ENCODE measurements around the gene MKLN1. TPM values are rescaled to one million over a fixed set of nuclear protein-coding genes. Genes with fewer than 3 reads are reported as not detected.

The MKLN1 gene
- total and polyA plus RNA-seq, 4 experiments from 2014 or later: 18.1 to 61.0 (median 45.4) TPM

DNA sequence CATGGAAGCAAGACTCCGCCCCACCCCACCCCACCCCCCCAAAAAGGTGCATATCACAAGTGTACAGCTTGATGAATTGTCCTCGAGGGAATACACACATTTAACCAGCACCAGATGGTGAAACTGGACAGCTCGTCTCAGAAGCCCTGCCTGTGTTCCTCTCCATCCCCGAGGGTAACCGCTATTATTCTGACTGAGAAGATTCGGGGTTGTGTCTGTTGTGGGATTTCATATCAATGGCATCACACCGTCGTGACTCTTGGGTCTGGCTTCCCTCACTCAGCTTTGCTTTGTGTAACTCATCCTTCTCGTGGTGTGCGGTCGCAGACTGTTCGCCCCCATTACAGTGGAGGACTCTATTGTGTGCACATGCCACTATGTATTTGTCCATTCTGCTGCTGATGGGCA is 209.9 kb downstream of the MKLN1 start:
- Histone ChIP-seq H3K27ac (ENCODE audit: low read depth, low read length) (no peak overlapping the region), H3K27me3 (ENCODE audit: insufficient read depth, low read length) (no peaks in the 10 kb centered on the region), H3K36me3 (ENCODE audit: insufficient read depth, low read length) (no peaks in the 10 kb centered on the region), H3K9me3 (ENCODE audit: control insufficient read depth in 1 of 2, low read length in 2 of 2) (no peaks in the 10 kb centered on the region), H3K4me3 (ENCODE audit: low read length in 2 of 2) (no peak overlapping the region), H3K4me1 (ENCODE audit: insufficient read depth, low read length) (no peaks in the 10 kb centered on the region)
- intact Hi-C loops (cut with micrococcal nuclease): no loop called here
- Mint-ChIP-seq H3K36me3 (no peaks in the 10 kb centered on the region), H3K27me3 (no peaks in the 10 kb centered on the region), H3K9me3 (no peaks in the 10 kb centered on the region), H3K4me1 (no peaks in the 10 kb centered on the region), H3K27ac (no peak overlapping the region), H3K4me3 (no peak overlapping the region)
- CTCF ChIA-PET (ENCODE audit: partially characterized antibody): no interaction called here
- no peak for DNase-seq
- POLR2A ChIA-PET (ENCODE audit: partially characterized antibody): no interaction called here

DNA sequence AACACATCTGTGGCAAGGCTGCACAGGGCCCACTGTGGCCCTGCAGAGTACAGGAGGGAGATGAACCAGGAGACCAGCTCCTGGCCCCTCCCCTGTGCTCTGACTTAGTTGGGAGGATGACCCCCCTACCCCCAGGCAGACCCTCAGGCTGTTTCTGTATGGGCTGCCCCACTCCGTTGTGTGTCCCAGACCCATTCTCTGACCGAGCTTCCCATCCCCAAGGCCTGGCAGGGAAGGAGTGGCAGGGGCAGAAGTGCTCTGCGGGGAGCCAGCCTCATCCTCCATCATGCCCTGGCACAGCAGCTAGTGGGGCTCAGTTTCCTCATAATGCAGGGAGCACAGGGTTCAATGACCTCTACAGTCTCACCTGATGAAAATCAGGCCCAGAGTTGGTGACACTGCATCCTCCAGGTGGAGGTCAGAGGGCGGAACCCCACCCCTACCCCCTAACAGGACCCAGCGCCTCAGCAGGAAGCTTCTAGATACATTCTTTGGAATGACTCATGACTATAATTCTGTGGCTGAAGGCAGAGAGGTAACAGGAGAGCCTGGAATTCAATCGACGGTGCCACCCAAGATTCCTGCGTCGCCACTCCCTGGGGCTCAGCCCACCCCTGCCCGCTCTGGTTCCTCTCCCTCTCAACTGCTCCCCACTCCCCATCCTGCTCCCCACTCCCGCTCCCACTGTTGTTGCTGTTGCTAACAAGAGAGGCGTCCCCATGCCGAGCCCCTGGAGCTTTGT is 210.6 kb downstream of the MKLN1 start:
- no peaks in the 10 kb centered on the region for H3K36me3 ChIP-seq (ENCODE audit: insufficient read depth, low read length)
- no peaks in the 10 kb centered on the region for H3K27me3 ChIP-seq (ENCODE audit: insufficient read depth, low read length)
- Mint-ChIP-seq H3K27ac (no peak overlapping the region), H3K4me3 (no peak overlapping the region), H3K9me3 (no peaks in the 10 kb centered on the region), H3K4me1 (no peaks in the 10 kb centered on the region), H3K27me3 (no peaks in the 10 kb centered on the region), H3K36me3 (no peaks in the 10 kb centered on the region)
- H3K4me3 ChIP-seq (ENCODE audit: low read length in 2 of 2): no peak overlapping the region
- H3K4me1 ChIP-seq (ENCODE audit: insufficient read depth, low read length): no peaks in the 10 kb centered on the region
- H3K27ac ChIP-seq (ENCODE audit: low read depth, low read length): no peak overlapping the region
- intact Hi-C loops (cut with micrococcal nuclease): no loop called here
- POLR2A ChIA-PET (ENCODE audit: partially characterized antibody): no interaction called here
- CTCF ChIA-PET (ENCODE audit: partially characterized antibody): interaction anchor here (1.5 to 1.7 kb wide), 2 partner anchors 23 to 25 kb away, joined by 3 to 4 read pairs; no protein-coding TSS in a partner anchor
- no peaks in the 10 kb centered on the region for H3K9me3 ChIP-seq (ENCODE audit: control insufficient read depth in 1 of 2, low read length in 2 of 2)
- no peak for DNase-seq

DNA sequence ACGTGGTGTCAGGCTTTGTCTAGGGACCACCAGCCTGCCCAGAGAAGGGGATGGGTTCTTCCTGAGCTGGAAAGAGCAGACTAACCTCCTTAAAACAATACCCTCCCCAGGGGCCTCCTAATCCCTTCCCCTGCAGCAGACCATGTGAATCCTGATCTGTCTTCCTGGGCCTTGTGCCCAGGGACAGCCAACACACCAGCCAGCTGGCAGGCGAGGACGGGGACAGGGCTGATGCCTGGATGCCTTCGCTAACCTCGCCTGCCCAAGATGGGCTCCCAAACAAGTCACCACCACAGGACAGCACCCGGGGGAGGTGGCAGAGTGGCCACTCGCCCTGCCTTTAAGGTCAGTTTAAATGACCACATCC is 211.1 kb downstream of the MKLN1 start:
- Histone ChIP-seq H3K4me3 (ENCODE audit: low read length in 2 of 2) (no peak overlapping the region), H3K27me3 (ENCODE audit: insufficient read depth, low read length) (no peaks in the 10 kb centered on the region), H3K27ac (ENCODE audit: low read depth, low read length) (no peak overlapping the region), H3K4me1 (ENCODE audit: insufficient read depth, low read length) (no peaks in the 10 kb centered on the region), H3K9me3 (ENCODE audit: control insufficient read depth in 1 of 2, low read length in 2 of 2) (no peaks in the 10 kb centered on the region), H3K36me3 (ENCODE audit: insufficient read depth, low read length) (no peaks in the 10 kb centered on the region)
- H3K36me3 Mint-ChIP-seq: no peaks in the 10 kb centered on the region
- H3K4me1 Mint-ChIP-seq: no peaks in the 10 kb centered on the region
- no peaks in the 10 kb centered on the region for H3K9me3 Mint-ChIP-seq
- intact Hi-C loops (cut with micrococcal nuclease): no loop called here
- H3K27me3 Mint-ChIP-seq: no peaks in the 10 kb centered on the region
- ChIA-PET POLR2A (ENCODE audit: partially characterized antibody) (no interaction called here), CTCF (ENCODE audit: partially characterized antibody) (interaction anchor here (1.5 to 1.7 kb wide), 2 partner anchors 24 to 26 kb away, joined by 3 to 4 read pairs; no protein-coding TSS in a partner anchor)
- no peak for DNase-seq
- H3K4me3 Mint-ChIP-seq: no peak overlapping the region
- no peak overlapping the region for H3K27ac Mint-ChIP-seq

DNA sequence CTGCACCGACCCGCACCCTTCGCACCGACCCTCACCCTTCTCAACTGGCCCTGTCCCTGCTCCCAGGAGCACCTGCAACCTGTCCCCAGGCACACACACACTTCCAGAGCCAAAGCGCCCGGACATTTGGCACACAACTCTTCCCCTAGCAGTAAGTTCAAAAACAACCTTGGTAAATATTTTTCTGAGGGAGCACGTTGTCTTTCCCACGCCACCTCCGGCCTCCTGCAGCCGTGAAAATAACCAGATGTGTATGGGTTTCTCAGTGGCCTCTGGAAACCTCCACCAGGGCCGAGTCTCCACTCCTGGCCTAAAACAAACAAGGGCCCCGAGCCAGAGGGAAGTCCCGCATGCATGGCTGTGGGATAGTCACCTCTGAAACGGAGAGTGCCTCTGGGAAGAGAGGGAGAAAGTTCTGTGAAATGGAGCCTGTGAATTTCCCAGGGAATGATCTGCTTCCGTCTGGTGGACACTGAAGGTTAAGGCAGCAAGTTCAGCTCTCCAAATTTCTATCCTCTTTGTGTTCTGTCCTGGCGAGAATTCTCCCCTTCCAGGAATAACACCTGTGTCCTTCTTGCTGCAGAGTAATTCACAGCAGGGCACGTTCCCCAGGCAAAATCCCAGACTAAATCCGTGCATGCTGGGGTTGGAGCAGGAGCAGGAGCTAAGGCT is 213.0 kb downstream of the MKLN1 start:
- Mint-ChIP-seq H3K27ac (no peak overlapping the region), H3K4me3 (no peak overlapping the region), H3K9me3 (no peaks in the 10 kb centered on the region), H3K4me1 (peaks cover 0 to 7% (median 3%) of the 10 kb centered on the region in 4 donors), H3K36me3 (no peaks in the 10 kb centered on the region), H3K27me3 (no peaks in the 10 kb centered on the region)
- Histone ChIP-seq H3K4me1 (ENCODE audit: insufficient read depth, low read length) (no peaks in the 10 kb centered on the region), H3K27me3 (ENCODE audit: insufficient read depth, low read length) (no peaks in the 10 kb centered on the region), H3K9me3 (ENCODE audit: control insufficient read depth in 1 of 2, low read length in 2 of 2) (no peaks in the 10 kb centered on the region), H3K36me3 (ENCODE audit: insufficient read depth, low read length) (no peaks in the 10 kb centered on the region), H3K4me3 (ENCODE audit: low read length in 2 of 2) (no peak overlapping the region), H3K27ac (ENCODE audit: low read depth, low read length) (no peak overlapping the region)
- ChIA-PET POLR2A (ENCODE audit: partially characterized antibody) (no interaction called here), CTCF (ENCODE audit: partially characterized antibody) (no interaction called here)
- intact Hi-C loops (cut with micrococcal nuclease): no loop called here
- DNase-seq: no peak

GRCh38 chr7:131543298-131543697 is 215.6 kb downstream of the MKLN1 start:
- no peaks in the 10 kb centered on the region for H3K27me3 ChIP-seq (ENCODE audit: insufficient read depth, low read length)
- no peaks in the 10 kb centered on the region for H3K27me3 Mint-ChIP-seq
- intact Hi-C loops (cut with micrococcal nuclease): no loop called here
- H3K36me3 Mint-ChIP-seq: no peaks in the 10 kb centered on the region
- H3K4me1 ChIP-seq (ENCODE audit: insufficient read depth, low read length): no peaks in the 10 kb centered on the region
- no peaks in the 10 kb centered on the region for H3K36me3 ChIP-seq (ENCODE audit: insufficient read depth, low read length)
- no peaks in the 10 kb centered on the region for H3K9me3 Mint-ChIP-seq
- POLR2A ChIA-PET (ENCODE audit: partially characterized antibody): no interaction called here
- CTCF ChIA-PET (ENCODE audit: partially characterized antibody): interaction anchor here (0.5 to 1.0 kb wide), 2 partner anchors 9 to 849 kb away, joined by 3 read pairs; no protein-coding TSS in a partner anchor
- no peaks in the 10 kb centered on the region for H3K9me3 ChIP-seq (ENCODE audit: control insufficient read depth in 1 of 2, low read length in 2 of 2)
- no peak overlapping the region for H3K4me3 Mint-ChIP-seq
- no peak for DNase-seq
- peaks cover 0 to 8% (median 5%) of the 10 kb centered on the region in 4 donors for H3K4me1 Mint-ChIP-seq
- H3K27ac Mint-ChIP-seq: no peak overlapping the region
- H3K27ac ChIP-seq (ENCODE audit: low read depth, low read length): no peak overlapping the region
- H3K4me3 ChIP-seq (ENCODE audit: low read length in 2 of 2): no peak overlapping the region

DNA sequence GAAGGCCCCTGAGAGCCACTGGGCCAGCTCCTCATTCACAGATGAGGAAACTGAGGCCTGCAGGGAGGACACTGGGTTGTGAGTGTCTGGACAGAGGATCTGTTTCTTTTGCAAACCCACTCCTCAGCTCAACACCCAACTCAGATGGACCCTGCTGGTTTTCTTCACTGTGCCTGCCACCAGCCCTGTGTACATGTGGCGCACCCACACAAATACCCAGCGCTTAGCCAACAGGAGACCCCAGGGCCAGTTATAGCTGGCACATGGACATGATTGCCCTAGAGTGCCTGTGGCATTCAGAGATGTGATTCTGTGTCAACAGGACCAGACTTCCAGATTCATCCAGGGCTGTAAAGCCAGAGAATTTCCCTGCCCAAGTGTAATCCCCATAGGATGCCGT is 216.3 kb downstream of the MKLN1 start:
- Histone ChIP-seq H3K27ac (ENCODE audit: low read depth, low read length) (no peak overlapping the region), H3K9me3 (ENCODE audit: control insufficient read depth in 1 of 2, low read length in 2 of 2) (no peaks in the 10 kb centered on the region), H3K4me3 (ENCODE audit: low read length in 2 of 2) (no peak overlapping the region), H3K27me3 (ENCODE audit: insufficient read depth, low read length) (no peaks in the 10 kb centered on the region), H3K4me1 (ENCODE audit: insufficient read depth, low read length) (no peaks in the 10 kb centered on the region), H3K36me3 (ENCODE audit: insufficient read depth, low read length) (no peaks in the 10 kb centered on the region)
- H3K27me3 Mint-ChIP-seq: no peaks in the 10 kb centered on the region
- intact Hi-C loops (cut with micrococcal nuclease): no loop called here
- no peaks in the 10 kb centered on the region for H3K36me3 Mint-ChIP-seq
- H3K4me3 Mint-ChIP-seq: no peak overlapping the region
- H3K4me1 Mint-ChIP-seq: peaks cover 0 to 8% (median 5%) of the 10 kb centered on the region in 4 donors
- POLR2A ChIA-PET (ENCODE audit: partially characterized antibody): no interaction called here
- no peaks in the 10 kb centered on the region for H3K9me3 Mint-ChIP-seq
- DNase-seq: no peak
- CTCF ChIA-PET (ENCODE audit: partially characterized antibody): interaction anchor here (0.5 to 2.2 kb wide), 2 partner anchors 111 to 850 kb away, joined by 3 to 5 read pairs; no protein-coding TSS in a partner anchor
- no peak overlapping the region for H3K27ac Mint-ChIP-seq

GRCh38 chr7:131544449-131545301 is 217.0 kb downstream of the MKLN1 start:
- H3K4me1 ChIP-seq (ENCODE audit: insufficient read depth, low read length): no peaks in the 10 kb centered on the region
- no peak overlapping the region for H3K4me3 Mint-ChIP-seq
- no peaks in the 10 kb centered on the region for H3K9me3 Mint-ChIP-seq
- no peaks in the 10 kb centered on the region for H3K9me3 ChIP-seq (ENCODE audit: control insufficient read depth in 1 of 2, low read length in 2 of 2)
- no peaks in the 10 kb centered on the region for H3K27me3 ChIP-seq (ENCODE audit: insufficient read depth, low read length)
- H3K36me3 Mint-ChIP-seq: no peaks in the 10 kb centered on the region
- peaks cover 0 to 8% (median 5%) of the 10 kb centered on the region in 4 donors for H3K4me1 Mint-ChIP-seq
- no peak overlapping the region for H3K4me3 ChIP-seq (ENCODE audit: low read length in 2 of 2)
- H3K27me3 Mint-ChIP-seq: no peaks in the 10 kb centered on the region
- no peak for DNase-seq
- POLR2A ChIA-PET (ENCODE audit: partially characterized antibody): no interaction called here
- H3K27ac Mint-ChIP-seq: no peak overlapping the region
- H3K27ac ChIP-seq (ENCODE audit: low read depth, low read length): no peak overlapping the region
- intact Hi-C loops (cut with micrococcal nuclease): loop anchor here (5.0 kb wide), 1 partner anchor 108 kb away; no protein-coding TSS in a partner anchor
- CTCF ChIA-PET (ENCODE audit: partially characterized antibody): interaction anchor here (0.8 to 2.2 kb wide), 4 partner anchors 10 to 111 kb away, joined by 4 to 9 read pairs (median 6); no protein-coding TSS in a partner anchor
- no peaks in the 10 kb centered on the region for H3K36me3 ChIP-seq (ENCODE audit: insufficient read depth, low read length)
